Kidney (tissue), 14 donors: ENCODE results near the gene HIVEP3. TPM values are rescaled to one million over a fixed set of nuclear protein-coding genes. Genes with fewer than 3 reads are reported as not detected.

Experiments used
- DNase-seq, 5 donors: peaks; one replicate each; pipeline ENCODE4 v3.0.0-alpha.2; 2013 to 2020
- FAIRE-seq: peaks from 2 replicates; lab custom pipeline; 2012; peaks lifted over from hg19 to GRCh38; lab: Jason Lieb, UNC
- H3K27ac ChIP-seq, 2 donors: one replicate each; pipeline ENCODE4 v1.7.0; 2013; ENCODE audit warnings: low read depth in 2 of 2, low read length in 2 of 2, inconsistent platforms in 1 of 2
- H3K27me3 ChIP-seq: one replicate; pipeline ENCODE4 v1.7.1; 2013; ENCODE audit warnings: low read length, inconsistent platforms; ENCODE audit not compliant: control insufficient read depth, insufficient read depth
- H3K36me3 ChIP-seq, 3 donors: one replicate each; pipeline versions ENCODE4 v1.7.0 to v1.7.1; 2013; ENCODE audit warnings: low read length in 3 of 3, control low read depth in 1 of 3, inconsistent platforms in 1 of 3; ENCODE audit not compliant: insufficient read depth in 3 of 3, control insufficient read depth in 2 of 3
- H3K4me1 ChIP-seq, 3 donors: one replicate each; pipeline versions ENCODE4 v1.7.0 to v1.7.1; 2013; ENCODE audit warnings: low read length in 3 of 3, inconsistent platforms in 1 of 3, low read depth in 1 of 3; ENCODE audit not compliant: control insufficient read depth in 2 of 3, insufficient read depth in 2 of 3
- H3K4me3 ChIP-seq, 3 donors: one replicate each; pipeline versions ENCODE4 v1.7.0 to v1.8.1; 2013; ENCODE audit warnings: low read length in 3 of 3, control low read depth in 1 of 3, inconsistent platforms in 1 of 3
- H3K9ac ChIP-seq, 3 donors: one replicate each; pipeline versions ENCODE4 v1.7.0 to v1.7.1; 2013; ENCODE audit warnings: low read length in 3 of 3, control low read depth in 1 of 3, inconsistent platforms in 1 of 3
- H3K9me3 ChIP-seq, 3 donors: one replicate each; pipeline versions ENCODE4 v1.7.0 to v1.7.1; 2013; ENCODE audit warnings: low read length in 3 of 3, control low read depth in 1 of 3, inconsistent platforms in 1 of 3; ENCODE audit not compliant: control insufficient read depth in 2 of 3, insufficient read depth in 1 of 3
- intact Hi-C: fragments of 100-400 bp; cut with DNase I; formaldehyde crosslinking; loops from one replicate; pipeline ENCODE4 v1.11.1; 2022
- polyA plus RNA-seq: library from polyadenylated mRNA; stranded (reverse); fragments of 350-450 nt; fragmentation: Illumina TruSeq; extraction: RNeasy Lipid Tissue Mini Kit (QIAGEN cat#74804); gene quantifications from one replicate; pipeline ENCODE4 v1.2.3, GENCODE V29; 2014; ENCODE audit warnings: low read depth, low replicate concordance; ENCODE audit not compliant: insufficient read depth
- total RNA-seq: library from RNA; stranded (reverse); fragmentation: NEBNext Ultra II Directional; extraction: Animal tissue kit (Norgen Biotek cat#: 25700); gene quantifications from one replicate; pipeline ENCODE4 v1.2.1, GENCODE V29; 2021
- TF ChIP-seq, protein P1 (sequence below): IDR thresholded peaks from 3 replicates; pipeline ENCODE4 v1.5.1; 2012; ENCODE audit warnings: mild to moderate bottlenecking, moderate library complexity, borderline replicate concordance; ENCODE audit not compliant: insufficient read depth; ENCODE audit errors: extremely low read depth
- donor health status: control.
- donor health status: control.
- donor health status: control.
- donor health status: control.
- donor health status: control.
- donor health status: DM: yes; HTN: yes; CAD: no.
- donor health status: Normal renal cell carcinoma (clear cell type).

The HIVEP3 gene
- total and polyA plus RNA-seq, 2 donors from 2014 or later = 3.5 to 11.0 TPM

DNA sequence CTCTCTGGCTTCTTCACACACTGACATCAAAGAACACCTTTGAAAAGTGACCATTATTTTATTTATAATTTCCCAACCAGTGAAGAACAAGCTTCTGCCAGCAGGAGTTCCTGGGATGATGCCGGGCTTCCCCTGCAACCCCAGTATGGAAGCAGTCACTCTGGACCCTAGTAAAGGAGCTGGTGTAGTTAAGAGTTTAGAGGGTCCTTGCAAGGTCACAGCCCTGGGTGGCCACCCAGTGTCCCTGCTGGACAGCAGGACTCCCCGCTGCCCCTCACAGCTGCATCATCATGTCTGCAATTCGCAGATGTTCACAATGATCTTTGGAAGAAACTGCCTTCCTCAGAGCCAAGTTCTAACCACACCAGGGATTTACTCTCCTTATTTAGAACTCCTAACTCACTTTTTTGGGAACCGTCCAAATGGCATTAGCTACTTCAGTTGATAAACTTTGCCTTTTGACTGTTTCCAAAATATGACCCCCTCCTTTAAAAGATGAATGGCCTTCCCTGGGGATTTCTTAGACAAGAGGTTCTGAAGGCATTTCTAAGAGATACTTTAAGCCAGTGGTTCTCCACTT, 90.6 kb downstream of the HIVEP3 start:
- H3K27me3 ChIP-seq = no peaks in the 10 kb centered on the region
- intact Hi-C loops = no loop called here
- H3K36me3 ChIP-seq = no peaks in the 10 kb centered on the region
- no peak overlapping the region for H3K27ac ChIP-seq
- TF ChIP-seq, protein P1, sequence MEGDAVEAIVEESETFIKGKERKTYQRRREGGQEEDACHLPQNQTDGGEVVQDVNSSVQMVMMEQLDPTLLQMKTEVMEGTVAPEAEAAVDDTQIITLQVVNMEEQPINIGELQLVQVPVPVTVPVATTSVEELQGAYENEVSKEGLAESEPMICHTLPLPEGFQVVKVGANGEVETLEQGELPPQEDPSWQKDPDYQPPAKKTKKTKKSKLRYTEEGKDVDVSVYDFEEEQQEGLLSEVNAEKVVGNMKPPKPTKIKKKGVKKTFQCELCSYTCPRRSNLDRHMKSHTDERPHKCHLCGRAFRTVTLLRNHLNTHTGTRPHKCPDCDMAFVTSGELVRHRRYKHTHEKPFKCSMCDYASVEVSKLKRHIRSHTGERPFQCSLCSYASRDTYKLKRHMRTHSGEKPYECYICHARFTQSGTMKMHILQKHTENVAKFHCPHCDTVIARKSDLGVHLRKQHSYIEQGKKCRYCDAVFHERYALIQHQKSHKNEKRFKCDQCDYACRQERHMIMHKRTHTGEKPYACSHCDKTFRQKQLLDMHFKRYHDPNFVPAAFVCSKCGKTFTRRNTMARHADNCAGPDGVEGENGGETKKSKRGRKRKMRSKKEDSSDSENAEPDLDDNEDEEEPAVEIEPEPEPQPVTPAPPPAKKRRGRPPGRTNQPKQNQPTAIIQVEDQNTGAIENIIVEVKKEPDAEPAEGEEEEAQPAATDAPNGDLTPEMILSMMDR = no peak
- peak in 1 of 5 donors; percentile 30 for DNase-seq
- no peak overlapping the region for H3K4me3 ChIP-seq
- no peak overlapping the region for H3K9ac ChIP-seq
- H3K9me3 ChIP-seq = no peaks in the 10 kb centered on the region
- FAIRE-seq = no peak
- peaks cover 0 to 19% (median 8%) of the 10 kb centered on the region in 3 donors for H3K4me1 ChIP-seq

DNA sequence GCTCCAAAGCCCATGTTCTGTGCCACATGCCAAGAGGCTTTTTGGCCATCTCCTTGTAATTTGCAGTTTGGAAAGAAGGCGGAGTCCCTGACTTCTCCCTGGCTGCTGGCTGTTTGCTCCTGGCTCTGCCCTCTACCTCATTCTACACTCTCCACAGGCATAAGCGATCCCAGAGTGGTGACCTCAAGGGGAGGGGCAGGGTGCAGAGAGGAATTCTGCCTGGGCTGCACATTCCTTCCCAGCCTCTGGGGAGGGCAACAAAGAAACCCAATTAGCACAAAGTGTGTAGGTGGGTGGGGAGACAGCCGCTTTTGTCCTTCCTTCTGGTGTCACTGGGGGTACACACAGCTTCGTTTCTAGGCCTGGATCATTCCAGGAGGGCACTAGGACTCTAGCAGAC, 95.3 kb downstream of the HIVEP3 start:
- Histone ChIP-seq H3K36me3 (no peaks in the 10 kb centered on the region), H3K9me3 (no peaks in the 10 kb centered on the region), H3K4me1 (peaks cover 0 to 20% (median 8%) of the 10 kb centered on the region in 3 donors), H3K9ac (no peak overlapping the region), H3K27me3 (no peaks in the 10 kb centered on the region), H3K27ac (peak overlapping the region; percentile 35 to 45), H3K4me3 (no peak overlapping the region)
- intact Hi-C loops = no loop called here
- TF ChIP-seq, protein P1 = no peak
- FAIRE-seq (no peak), DNase-seq (peak in 4 of 5 donors; percentile 16 to 55 (median 44))

DNA sequence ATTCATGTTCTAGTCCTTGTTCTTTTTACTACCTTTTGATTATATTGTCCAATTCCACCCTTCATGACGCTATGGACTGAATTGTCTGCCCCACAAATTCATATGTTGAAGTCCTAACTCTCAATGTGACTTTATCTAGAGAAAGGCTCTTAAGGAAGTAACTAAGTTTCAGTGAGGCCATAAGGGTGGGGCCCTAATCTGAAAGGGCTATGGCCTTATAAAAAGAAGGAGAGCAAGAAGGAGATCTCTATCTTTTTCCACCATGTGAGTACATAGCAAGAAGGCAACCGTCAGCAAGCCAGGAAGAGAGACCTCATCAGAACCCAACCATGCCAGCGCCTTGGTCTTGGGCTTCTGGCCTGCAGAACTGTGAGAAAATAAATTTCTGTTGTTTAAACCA, 95.9 kb downstream of the HIVEP3 start:
- FAIRE-seq (no peak), DNase-seq (no peak)
- Histone ChIP-seq H3K9me3 (no peaks in the 10 kb centered on the region), H3K27me3 (no peaks in the 10 kb centered on the region), H3K27ac (no peak overlapping the region), H3K4me3 (no peak overlapping the region), H3K36me3 (no peaks in the 10 kb centered on the region), H3K4me1 (peaks cover 0 to 20% (median 8%) of the 10 kb centered on the region in 3 donors), H3K9ac (no peak overlapping the region)
- intact Hi-C loops = no loop called here
- TF ChIP-seq, protein P1 = no peak
